Stimulated activated naive CD8-positive, alpha-beta T cell treated with anti-CD3 and anti-CD28 coated beads, Interleukin-15, Interleukin-2, amounts not matched to agents 100 ng/mL and 50 ng/mL, for 24 hours (primary cell): Measurements from ENCODE around the gene IL36G.
"Not testable (repeated sequence)": the region's sequence is repeated elsewhere in the genome, so short reads cannot be mapped to it uniquely, and the experiment has no call there.

Source experiments
- H3K27ac Mint-ChIP-seq: one replicate; pipeline ENCODE4 v1.8.0; 2021; ENCODE audit warnings: mild to moderate bottlenecking, mixed read lengths
- H3K27me3 Mint-ChIP-seq: one replicate; pipeline ENCODE4 v1.8.0; 2021; ENCODE audit warnings: mixed read lengths
- H3K36me3 Mint-ChIP-seq: one replicate; pipeline ENCODE4 v1.8.0; 2021; ENCODE audit warnings: low read depth, mixed read lengths
- H3K4me1 Mint-ChIP-seq: one replicate; pipeline ENCODE4 v1.8.0; 2021; ENCODE audit warnings: low read depth, mixed read lengths
- H3K4me3 Mint-ChIP-seq: one replicate; pipeline ENCODE4 v1.8.0; 2021; ENCODE audit warnings: mild to moderate bottlenecking, mixed read lengths
- H3K9me3 Mint-ChIP-seq: one replicate; pipeline ENCODE4 v1.8.0; 2021; ENCODE audit warnings: mixed read lengths

IL36G gene

GRCh38 chr2:112977559-112978056 lies at the start of gene IL36G:
TSS of gene IL36G (plus strand) at chr2:112978006. CDS start at chr2:112978639, 633 bp downstream.
- Mint-ChIP-seq H3K27me3 (peaks cover 4% of the 10 kb centered on the region), H3K27ac (no peak within 1 kb of the TSS)

GRCh38 chr2:112933261-112933660 lies 44.5 kb upstream of the IL36G start:
- H3K36me3 Mint-ChIP-seq, result no peaks in the 10 kb centered on the region
- no peaks in the 10 kb centered on the region for H3K27me3 Mint-ChIP-seq
- H3K4me1 Mint-ChIP-seq, result no peaks in the 10 kb centered on the region
- H3K4me3 Mint-ChIP-seq, result no peak overlapping the region
- H3K9me3 Mint-ChIP-seq, result no peaks in the 10 kb centered on the region
- no peak overlapping the region for H3K27ac Mint-ChIP-seq

More at GRCh38 chr2:112977559-112978056, at the start of gene IL36G:
- Mint-ChIP-seq H3K36me3 (no peaks in the 10 kb centered on the region), H3K9me3 (no peaks in the 10 kb centered on the region), H3K4me1 (peaks cover 9% of the 10 kb centered on the region), H3K4me3 (no peak within 1 kb of the TSS)

GRCh38 chr2:112934117-112934516 lies 43.7 kb upstream of the IL36G start:
- not testable (repeated sequence) for H3K4me3 Mint-ChIP-seq, H3K27ac Mint-ChIP-seq, H3K4me1 Mint-ChIP-seq, H3K9me3 Mint-ChIP-seq, H3K36me3 Mint-ChIP-seq, H3K27me3 Mint-ChIP-seq

- H3K27ac Mint-ChIP-seq, result no peak overlapping the region
- H3K36me3 Mint-ChIP-seq, result no peaks in the 10 kb centered on the region
- H3K4me1 Mint-ChIP-seq, result no peaks in the 10 kb centered on the region
- H3K27me3 Mint-ChIP-seq, result no peaks in the 10 kb centered on the region
- no peaks in the 10 kb centered on the region for H3K9me3 Mint-ChIP-seq
- no peak overlapping the region for H3K4me3 Mint-ChIP-seq
These were observed 40.9 kb upstream of the IL36G start for GRCh38 chr2:112936927-112937232.

- Mint-ChIP-seq H3K4me1 (no peaks in the 10 kb centered on the region), H3K36me3 (no peaks in the 10 kb centered on the region), H3K27me3 (peaks cover 3% of the 10 kb centered on the region), H3K27ac (no peak overlapping the region), H3K9me3 (no peaks in the 10 kb centered on the region), H3K4me3 (no peak overlapping the region)
These were observed 38.9 kb upstream of the IL36G start for GRCh38 chr2:112938904-112939303.

GRCh38 chr2:112939425-112939824 lies 38.4 kb upstream of the IL36G start:
- Mint-ChIP-seq H3K4me1 (no peaks in the 10 kb centered on the region), H3K27me3 (peaks cover 3% of the 10 kb centered on the region), H3K27ac (no peak overlapping the region), H3K4me3 (no peak overlapping the region), H3K36me3 (no peaks in the 10 kb centered on the region), H3K9me3 (no peaks in the 10 kb centered on the region)

- no peaks in the 10 kb centered on the region for H3K4me1 Mint-ChIP-seq
- no peaks in the 10 kb centered on the region for H3K36me3 Mint-ChIP-seq
- no peak overlapping the region for H3K4me3 Mint-ChIP-seq
- peaks cover 4% of the 10 kb centered on the region for H3K9me3 Mint-ChIP-seq
- H3K27me3 Mint-ChIP-seq, result peaks cover 7% of the 10 kb centered on the region
- no peak overlapping the region for H3K27ac Mint-ChIP-seq
These were observed 36.8 kb upstream of the IL36G start for GRCh38 chr2:112940859-112941625.

GRCh38 chr2:112941753-112942653 lies 35.8 kb upstream of the IL36G start:
- Mint-ChIP-seq H3K27ac (no peak overlapping the region), H3K9me3 (peaks cover 4% of the 10 kb centered on the region), H3K36me3 (no peaks in the 10 kb centered on the region), H3K4me3 (no peak overlapping the region), H3K27me3 (peaks cover 7% of the 10 kb centered on the region), H3K4me1 (no peaks in the 10 kb centered on the region)

- H3K4me3 Mint-ChIP-seq, result no peak overlapping the region
These were observed 35.2 kb upstream of the IL36G start for GRCh38 chr2:112942654-112943002.

GRCh38 chr2:112944971-112945370 lies 32.8 kb upstream of the IL36G start:
- Mint-ChIP-seq H3K9me3 (peaks cover 4% of the 10 kb centered on the region), H3K4me1 (no peaks in the 10 kb centered on the region), H3K27ac (no peak overlapping the region), H3K36me3 (no peaks in the 10 kb centered on the region), H3K27me3 (peaks cover 7% of the 10 kb centered on the region), H3K4me3 (no peak overlapping the region)

More at GRCh38 chr2:112942654-112943002, 35.2 kb upstream of the IL36G start:
- no peak overlapping the region for H3K27ac Mint-ChIP-seq
- peaks cover 7% of the 10 kb centered on the region for H3K27me3 Mint-ChIP-seq
- no peaks in the 10 kb centered on the region for H3K36me3 Mint-ChIP-seq
- no peaks in the 10 kb centered on the region for H3K4me1 Mint-ChIP-seq
- peaks cover 4% of the 10 kb centered on the region for H3K9me3 Mint-ChIP-seq

- Mint-ChIP-seq H3K9me3 (peaks cover 4% of the 10 kb centered on the region), H3K27ac (no peak overlapping the region), H3K4me1 (no peaks in the 10 kb centered on the region), H3K36me3 (no peaks in the 10 kb centered on the region), H3K4me3 (no peak overlapping the region), H3K27me3 (peaks cover 7% of the 10 kb centered on the region)
These were observed 31.7 kb upstream of the IL36G start for GRCh38 chr2:112946086-112946485.

- no peaks in the 10 kb centered on the region for H3K36me3 Mint-ChIP-seq
- no peak overlapping the region for H3K27ac Mint-ChIP-seq
- peaks cover 12% of the 10 kb centered on the region for H3K27me3 Mint-ChIP-seq
- no peaks in the 10 kb centered on the region for H3K4me1 Mint-ChIP-seq
- peaks cover 4% of the 10 kb centered on the region for H3K9me3 Mint-ChIP-seq
- no peak overlapping the region for H3K4me3 Mint-ChIP-seq
These were observed 30.4 kb upstream of the IL36G start for GRCh38 chr2:112947374-112947773.

GRCh38 chr2:112949456-112949855 lies 28.4 kb upstream of the IL36G start:
- H3K27me3 Mint-ChIP-seq, result peaks cover 15% of the 10 kb centered on the region
- no peaks in the 10 kb centered on the region for H3K4me1 Mint-ChIP-seq
- peaks cover 4% of the 10 kb centered on the region for H3K9me3 Mint-ChIP-seq
- H3K27ac Mint-ChIP-seq, result no peak overlapping the region
- no peak overlapping the region for H3K4me3 Mint-ChIP-seq
- H3K36me3 Mint-ChIP-seq, result no peaks in the 10 kb centered on the region

- no peaks in the 10 kb centered on the region for H3K4me1 Mint-ChIP-seq
- no peak overlapping the region for H3K4me3 Mint-ChIP-seq
- H3K27ac Mint-ChIP-seq, result no peak overlapping the region
- H3K36me3 Mint-ChIP-seq, result no peaks in the 10 kb centered on the region
- peaks cover 12% of the 10 kb centered on the region for H3K27me3 Mint-ChIP-seq
- no peaks in the 10 kb centered on the region for H3K9me3 Mint-ChIP-seq
These were observed 23.4 kb upstream of the IL36G start for GRCh38 chr2:112954364-112954763.

GRCh38 chr2:112957511-112957910 lies 20.3 kb upstream of the IL36G start:
- H3K9me3 Mint-ChIP-seq, result no peaks in the 10 kb centered on the region
- H3K36me3 Mint-ChIP-seq, result no peaks in the 10 kb centered on the region

More at GRCh38 chr2:112957511-112957910, 20.3 kb upstream of the IL36G start:
- no peak overlapping the region for H3K4me3 Mint-ChIP-seq
- no peak overlapping the region for H3K27ac Mint-ChIP-seq
- peaks cover 6% of the 10 kb centered on the region for H3K27me3 Mint-ChIP-seq
- no peaks in the 10 kb centered on the region for H3K4me1 Mint-ChIP-seq
